PC-9 (cell line): Measurements from ENCODE around the gene TCF3.

Experiments used
- CTCF ChIP-seq: fragments of 200-600 bp; sonication (generic); conservative IDR thresholded peaks from 2 replicates; pipeline ENCODE4 v1.6.1; 2017; ENCODE audit warnings: mixed run types, antibody characterized with exemption, mild to moderate bottlenecking, moderate library complexity
- EZH2 ChIP-seq: fragments of 200-600 bp; sonication (generic); IDR thresholded peaks from 2 replicates; pipeline ENCODE4 v1.8.0; 2017; ENCODE audit warnings: antibody characterized with exemption, low read depth

- no peak for TF ChIP-seq CTCF
- TF ChIP-seq EZH2 = no peak
Observed at GRCh38 chr19:1560286-1560882, 92.0 kb downstream of the TCF3 start.
